A549 (cell line): Measurements from ENCODE around the gene SOD2. TPM values are rescaled to one million over a fixed set of nuclear protein-coding genes. Genes with fewer than 3 reads are reported as not detected.
A peak's percentile ranks its signal among the peaks of the same experiment; 100 is the strongest.

Experiments
- ATAC-seq, 2 experiments: fragments of 200-7000 bp in 1 of 2; fragments of >200 bp in 1 of 2; cut with Nextera tagmentation in 1 of 2; cut with Tn5 transposase in 1 of 2; 3 replicates each; pipeline versions ENCODE4 v1.8.0 to v1.9.1; 2018 to 2020; ENCODE audit warnings: mild to moderate bottlenecking in 1 of 2, moderate library complexity in 1 of 2
- CTCF ChIA-PET: fragments of 300-600 bp; sonication (Branson Sonifier 250); formaldehyde crosslinking; extraction: SDS; loops from one replicate; lab custom pipeline; 2021; ENCODE audit warnings: antibody characterized with exemption, inconsistent platforms; lab: Yijun Ruan, JAX
- POLR2A ChIA-PET: fragments of 350-600 bp; formaldehyde crosslinking; extraction: SDS; loops from one replicate; lab custom pipeline; 2021; ENCODE audit warnings: antibody characterized with exemption, inconsistent platforms; lab: Yijun Ruan, JAX
- DNase-seq, 2 experiments: peaks; one replicate each; pipeline versions ENCODE4 v3.0.0 to v3.0.0-alpha.2; 2011 to 2016; ENCODE audit warnings: low read depth in 1 of 2, low spot score in 1 of 2
- FAIRE-seq: peaks from 2 replicates; lab custom pipeline; 2011; peaks lifted over from hg19 to GRCh38; lab: Jason Lieb, UNC
- H3K27ac ChIP-seq, 2 experiments: fragments of >200 bp; sonication (Bioruptor Twin); formaldehyde crosslinking; 3 replicates each; pipeline ENCODE4 v1.5.1; 2016 to 2017
- H3K4me1 ChIP-seq: fragments of >200 bp; sonication (Bioruptor Twin); formaldehyde crosslinking; 3 replicates; pipeline ENCODE4 v1.6.1; 2016
- H3K4me2 ChIP-seq: fragments of >200 bp; sonication (Bioruptor Twin); formaldehyde crosslinking; 3 replicates; pipeline ENCODE4 v1.6.1; 2016
- H3K4me3 ChIP-seq: fragments of >200 bp; sonication (Bioruptor Twin); formaldehyde crosslinking; 3 replicates; pipeline ENCODE4 v1.5.1; 2016
- H3K9me3 ChIP-seq: fragments of >200 bp; sonication (Bioruptor Twin); formaldehyde crosslinking; 3 replicates; pipeline ENCODE4 v1.6.1; 2016
- CBX8 ChIP-seq: fragments of 200-600 bp; sonication (generic); IDR thresholded peaks from 2 replicates; pipeline ENCODE4 v1.6.1; 2016
- EHF ChIP-seq: fragments of 250-450 bp; sonication (Bioruptor Pico); IDR thresholded peaks from 2 replicates; pipeline ENCODE4 v1.5.0; 2020; ENCODE audit warnings: mild to moderate bottlenecking
- EHMT2 ChIP-seq: fragments of 200-600 bp; sonication (generic); IDR thresholded peaks from 2 replicates; pipeline ENCODE4 v1.6.1; 2016; ENCODE audit warnings: antibody characterized with exemption, low read depth, mild to moderate bottlenecking, moderate library complexity
- EP300 ChIP-seq, 2 experiments: fragments of >200 bp; sonication (Bioruptor Twin); formaldehyde crosslinking; IDR thresholded peaks; 2 replicates in 1 of 2; 3 replicates in 1 of 2; pipeline ENCODE4 v1.6.1; 2016 to 2017
- ESRRA ChIP-seq: fragments of 150-350 bp; IDR thresholded peaks from 2 replicates; pipeline ENCODE4 v1.6.1; 2014; ENCODE audit warnings: mild to moderate bottlenecking, low read length, borderline replicate concordance
- FOSB ChIP-seq: fragments of 250-450 bp; sonication (Bioruptor Pico); IDR thresholded peaks from 2 replicates; pipeline ENCODE4 v1.5.0; 2020; ENCODE audit warnings: mild to moderate bottlenecking, moderate library complexity
- FOSL2 ChIP-seq, 2 experiments: fragments of 450-650 bp in 1 of 2; fragments of >200 bp in 1 of 2; sonication (Bioruptor Twin) in 1 of 2; formaldehyde crosslinking; IDR thresholded peaks; 2 replicates each; pipeline versions ENCODE4 v1.5.0 to v1.6.1; 2016 to 2020; ENCODE audit warnings: mild to moderate bottlenecking in 1 of 2, moderate library complexity in 1 of 2
- HDAC2 ChIP-seq: fragments of 200-600 bp; sonication (generic); IDR thresholded peaks from 2 replicates; pipeline ENCODE4 v1.6.1; 2016
- HEYL ChIP-seq: fragments of 250-450 bp; sonication (Bioruptor Pico); IDR thresholded peaks from 2 replicates; pipeline ENCODE4 v1.8.0; 2021; ENCODE audit warnings: mild to moderate bottlenecking, moderate library complexity
- HOXA7 ChIP-seq: fragments of 250-450 bp; sonication (Bioruptor Pico); IDR thresholded peaks from 2 replicates; pipeline ENCODE4 v1.5.0; 2020; ENCODE audit warnings: mild to moderate bottlenecking, moderate library complexity
- HOXB5 ChIP-seq: fragments of 250-450 bp; sonication (Bioruptor Pico); IDR thresholded peaks from 2 replicates; pipeline ENCODE4 v1.5.0; 2020; ENCODE audit warnings: mild to moderate bottlenecking, moderate library complexity
- JUN ChIP-seq, 2 experiments: fragments of >200 bp; sonication (Bioruptor Twin); formaldehyde crosslinking; IDR thresholded peaks; 2 replicates in 1 of 2; 3 replicates in 1 of 2; pipeline ENCODE4 v1.6.1; 2016 to 2017
- JUNB ChIP-seq: fragments of >200 bp; sonication (Bioruptor Twin); formaldehyde crosslinking; IDR thresholded peaks from 2 replicates; pipeline ENCODE4 v1.6.1; 2016
- MAZ ChIP-seq: fragments of 150-350 bp; IDR thresholded peaks from 2 replicates; pipeline ENCODE4 v1.6.1; 2014; ENCODE audit warnings: antibody characterized with exemption, low read depth, low read length, borderline replicate concordance
- NR3C1 ChIP-seq: fragments of >200 bp; sonication (Bioruptor Twin); formaldehyde crosslinking; IDR thresholded peaks from 3 replicates; pipeline ENCODE4 v1.6.1; 2017
- RAD21 ChIP-seq, 2 experiments: fragments of >200 bp in 1 of 2; sonication (Bioruptor Twin) in 1 of 2; formaldehyde crosslinking in 1 of 2; IDR thresholded peaks in 1 of 2; conservative IDR thresholded peaks in 1 of 2; 2 replicates in 1 of 2; 3 replicates in 1 of 2; pipeline ENCODE4 v1.6.1; 2012 to 2018; ENCODE audit warnings: inconsistent platforms in 1 of 2
- RARB ChIP-seq: fragments of 250-450 bp; sonication (Bioruptor Pico); IDR thresholded peaks from 2 replicates; pipeline ENCODE4 v1.8.0; 2021; ENCODE audit warnings: mild to moderate bottlenecking, moderate library complexity
- RCOR1 ChIP-seq: fragments of 150-350 bp; IDR thresholded peaks from 2 replicates; pipeline ENCODE4 v1.6.1; 2014; ENCODE audit warnings: antibody characterized with exemption, low read length, low read depth
- TP53 ChIP-seq: fragments of 250-450 bp; sonication (Bioruptor Pico); IDR thresholded peaks from 2 replicates; pipeline ENCODE4 v1.5.0; 2021; ENCODE audit warnings: mild to moderate bottlenecking, moderate library complexity
- ZC3H11A ChIP-seq: fragments of 450-650 bp; IDR thresholded peaks from 2 replicates; pipeline ENCODE4 v1.6.1; 2014; ENCODE audit warnings: antibody characterized with exemption, mild to moderate bottlenecking
- ZFP36 ChIP-seq: fragments of 450-650 bp; IDR thresholded peaks from 2 replicates; pipeline ENCODE4 v1.6.1; 2014; ENCODE audit warnings: borderline replicate concordance; ENCODE audit not compliant: partially characterized antibody
- ZNF302 ChIP-seq: fragments of 250-450 bp; sonication (Bioruptor Pico); IDR thresholded peaks from 2 replicates; pipeline ENCODE4 v1.9.0; 2021; ENCODE audit warnings: inconsistent platforms, mild to moderate bottlenecking, moderate library complexity
- WGBS: methylation state at CpG from one replicate; pipeline ENCODE4 v1.1.6; 2017; ENCODE audit errors: missing lambda C conversion rate; 5-methylcytosine and 5-hydroxymethylcytosine counted together
- polyA plus RNA-seq, 4 experiments: library from polyadenylated mRNA; depleted of rRNA in 3 of 4; stranded (reverse); fragments of >200 nt; fragmentation: RNase III in 1 of 4; extraction: RNeasy Plus Mini Kit Qiagen cat#74134 plus additional on column Dnase treatment in 1 of 4; gene quantifications; 2 replicates in 3 of 4; 3 replicates in 1 of 4; pipeline ENCODE4 v1.2.3, GENCODE V29; 2011 to 2017
- TF ChIP-seq, protein P1 (sequence below): IDR thresholded peaks from 2 replicates; pipeline ENCODE4 v1.6.1; 2012; ENCODE audit warnings: low read depth, borderline replicate concordance
- TF ChIP-seq, protein P2 (sequence below): fragments of 450-650 bp; IDR thresholded peaks from 2 replicates; pipeline ENCODE4 v1.6.1; 2014; ENCODE audit warnings: antibody characterized with exemption
- TF ChIP-seq, protein P3 (sequence below): fragments of >200 bp; sonication (Bioruptor Twin); formaldehyde crosslinking; IDR thresholded peaks from 3 replicates; pipeline ENCODE4 v1.5.1; 2016
- TF ChIP-seq, protein P4 (sequence below): fragments of >200 bp; sonication (Bioruptor Twin); formaldehyde crosslinking; IDR thresholded peaks from 2 replicates; pipeline ENCODE4 v1.6.1; 2016
- TF ChIP-seq, protein P5 (sequence below): IDR thresholded peaks from 2 replicates; pipeline ENCODE4 v1.6.1; 2012

Gene SOD2
- polyA plus RNA-seq, 2 of the 4 experiments (the other 2 are of a cell fraction): 34.8 to 81.0 TPM

DNA sequence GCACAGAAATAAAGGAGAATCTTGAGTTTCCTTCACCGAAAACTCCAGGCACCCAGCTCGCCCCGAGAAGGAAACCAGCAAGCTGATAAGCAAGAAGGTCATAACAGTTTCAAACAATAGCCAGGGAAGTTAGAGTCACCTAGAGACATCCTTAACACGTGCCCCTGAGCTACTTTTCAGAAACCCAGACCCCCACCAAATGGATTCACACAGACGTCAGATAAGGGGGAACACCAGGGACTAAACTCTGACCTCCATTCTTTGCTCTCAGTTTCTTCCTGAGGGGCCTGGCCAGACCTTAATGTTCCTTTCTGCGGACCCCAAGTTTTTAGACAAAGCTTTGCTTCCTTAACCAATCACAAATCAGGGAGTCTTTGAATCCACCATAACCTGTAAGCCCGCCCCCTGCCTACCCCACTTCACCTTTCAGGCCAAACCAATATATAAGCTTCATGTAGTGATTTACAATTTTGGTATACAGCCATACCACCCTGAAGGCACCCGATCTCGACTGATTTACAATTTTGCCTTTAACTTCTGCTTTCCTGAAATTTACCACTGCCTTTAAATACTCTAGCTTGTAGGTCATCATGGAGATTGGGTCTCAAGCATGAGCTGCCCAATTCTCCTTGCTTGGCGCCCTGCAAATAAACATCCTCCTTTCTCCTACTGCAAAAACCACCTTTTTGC lies 11.7 kb downstream of the SOD2 start:
- no peak for DNase-seq
- no peaks in the 10 kb centered on the region for H3K9me3 ChIP-seq
- TF ChIP-seq, protein P1, sequence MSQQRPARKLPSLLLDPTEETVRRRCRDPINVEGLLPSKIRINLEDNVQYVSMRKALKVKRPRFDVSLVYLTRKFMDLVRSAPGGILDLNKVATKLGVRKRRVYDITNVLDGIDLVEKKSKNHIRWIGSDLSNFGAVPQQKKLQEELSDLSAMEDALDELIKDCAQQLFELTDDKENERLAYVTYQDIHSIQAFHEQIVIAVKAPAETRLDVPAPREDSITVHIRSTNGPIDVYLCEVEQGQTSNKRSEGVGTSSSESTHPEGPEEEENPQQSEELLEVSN: no peak
- TF ChIP-seq, protein P2, sequence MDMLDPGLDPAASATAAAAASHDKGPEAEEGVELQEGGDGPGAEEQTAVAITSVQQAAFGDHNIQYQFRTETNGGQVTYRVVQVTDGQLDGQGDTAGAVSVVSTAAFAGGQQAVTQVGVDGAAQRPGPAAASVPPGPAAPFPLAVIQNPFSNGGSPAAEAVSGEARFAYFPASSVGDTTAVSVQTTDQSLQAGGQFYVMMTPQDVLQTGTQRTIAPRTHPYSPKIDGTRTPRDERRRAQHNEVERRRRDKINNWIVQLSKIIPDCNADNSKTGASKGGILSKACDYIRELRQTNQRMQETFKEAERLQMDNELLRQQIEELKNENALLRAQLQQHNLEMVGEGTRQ: no peak
- TF ChIP-seq MAZ (no peak), CBX8 (no peak), ZFP36 (no peak), NR3C1 (no peak), HEYL (CRISPR knock-in tag) (no peak), EP300 (IDR thresholded peaks at IDR 0.05) (no peak), HOXA7 (CRISPR knock-in tag) (no peak), EHMT2 (no peak), HOXB5 (no peak)
- TF ChIP-seq, protein P3, sequence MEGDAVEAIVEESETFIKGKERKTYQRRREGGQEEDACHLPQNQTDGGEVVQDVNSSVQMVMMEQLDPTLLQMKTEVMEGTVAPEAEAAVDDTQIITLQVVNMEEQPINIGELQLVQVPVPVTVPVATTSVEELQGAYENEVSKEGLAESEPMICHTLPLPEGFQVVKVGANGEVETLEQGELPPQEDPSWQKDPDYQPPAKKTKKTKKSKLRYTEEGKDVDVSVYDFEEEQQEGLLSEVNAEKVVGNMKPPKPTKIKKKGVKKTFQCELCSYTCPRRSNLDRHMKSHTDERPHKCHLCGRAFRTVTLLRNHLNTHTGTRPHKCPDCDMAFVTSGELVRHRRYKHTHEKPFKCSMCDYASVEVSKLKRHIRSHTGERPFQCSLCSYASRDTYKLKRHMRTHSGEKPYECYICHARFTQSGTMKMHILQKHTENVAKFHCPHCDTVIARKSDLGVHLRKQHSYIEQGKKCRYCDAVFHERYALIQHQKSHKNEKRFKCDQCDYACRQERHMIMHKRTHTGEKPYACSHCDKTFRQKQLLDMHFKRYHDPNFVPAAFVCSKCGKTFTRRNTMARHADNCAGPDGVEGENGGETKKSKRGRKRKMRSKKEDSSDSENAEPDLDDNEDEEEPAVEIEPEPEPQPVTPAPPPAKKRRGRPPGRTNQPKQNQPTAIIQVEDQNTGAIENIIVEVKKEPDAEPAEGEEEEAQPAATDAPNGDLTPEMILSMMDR: no peak
- TF ChIP-seq, protein P4, sequence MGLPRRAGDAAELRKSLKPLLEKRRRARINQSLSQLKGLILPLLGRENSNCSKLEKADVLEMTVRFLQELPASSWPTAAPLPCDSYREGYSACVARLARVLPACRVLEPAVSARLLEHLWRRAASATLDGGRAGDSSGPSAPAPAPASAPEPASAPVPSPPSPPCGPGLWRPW: no peak
- ChIA-PET CTCF (interaction anchor here (2.2 kb wide), 1 partner anchor 10 kb away, joined by 16 read pairs; no protein-coding TSS in a partner anchor), POLR2A (no interaction called here)
- no peak for FAIRE-seq
- no peak overlapping the region for H3K4me3 ChIP-seq
- H3K4me1 ChIP-seq: peaks cover 15% of the 10 kb centered on the region
- 91% methylated on average over 10 of the region's 10 CpGs for WGBS
- no peak overlapping the region for H3K4me2 ChIP-seq
- ATAC-seq: no peak
- no peak overlapping the region for H3K27ac ChIP-seq

DNA sequence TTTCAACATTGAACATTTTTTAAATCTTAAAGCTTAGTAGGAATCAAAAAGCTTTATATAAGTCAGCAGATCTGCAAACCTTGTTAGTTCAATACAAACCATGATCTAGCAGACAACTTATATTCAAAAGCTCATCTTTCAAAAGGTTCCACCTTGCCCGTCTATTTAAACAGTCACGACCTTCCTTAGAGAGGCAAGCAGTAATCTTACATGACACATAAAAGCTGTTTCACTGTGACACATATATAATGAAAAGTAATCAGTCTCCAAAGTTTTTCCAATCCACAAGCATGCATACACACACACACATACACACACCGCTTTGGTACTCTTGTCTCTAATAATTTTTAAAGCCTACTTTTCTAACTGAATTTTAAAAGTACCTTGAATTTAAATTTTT lies 12.9 kb downstream of the SOD2 start:
- Histone ChIP-seq H3K9me3 (no peaks in the 10 kb centered on the region), H3K4me2 (peak overlapping the region; percentile 53), H3K4me3 (no peak overlapping the region), H3K4me1 (peaks cover 15% of the 10 kb centered on the region), H3K27ac (peak overlapping the region in 1 of 2 experiments; percentile 12; a peak in 1 of 6 replicates)
- POLR2A ChIA-PET: no interaction called here
- no peak for DNase-seq
- no peak for ATAC-seq
- CTCF ChIA-PET: no interaction called here
- no peak for FAIRE-seq
- 71% methylated on average over 3 of the region's 3 CpGs for WGBS
- TF ChIP-seq FOSL2 (IDR thresholded peaks at IDR 0.05): no peak
- TF ChIP-seq FOSL2 (CRISPR knock-in tag; IDR thresholded peaks at IDR 0.05): no peak
- no peak for TF ChIP-seq HDAC2
- no peak for TF ChIP-seq JUNB
- no peak for TF ChIP-seq TP53 (CRISPR knock-in tag)

DNA sequence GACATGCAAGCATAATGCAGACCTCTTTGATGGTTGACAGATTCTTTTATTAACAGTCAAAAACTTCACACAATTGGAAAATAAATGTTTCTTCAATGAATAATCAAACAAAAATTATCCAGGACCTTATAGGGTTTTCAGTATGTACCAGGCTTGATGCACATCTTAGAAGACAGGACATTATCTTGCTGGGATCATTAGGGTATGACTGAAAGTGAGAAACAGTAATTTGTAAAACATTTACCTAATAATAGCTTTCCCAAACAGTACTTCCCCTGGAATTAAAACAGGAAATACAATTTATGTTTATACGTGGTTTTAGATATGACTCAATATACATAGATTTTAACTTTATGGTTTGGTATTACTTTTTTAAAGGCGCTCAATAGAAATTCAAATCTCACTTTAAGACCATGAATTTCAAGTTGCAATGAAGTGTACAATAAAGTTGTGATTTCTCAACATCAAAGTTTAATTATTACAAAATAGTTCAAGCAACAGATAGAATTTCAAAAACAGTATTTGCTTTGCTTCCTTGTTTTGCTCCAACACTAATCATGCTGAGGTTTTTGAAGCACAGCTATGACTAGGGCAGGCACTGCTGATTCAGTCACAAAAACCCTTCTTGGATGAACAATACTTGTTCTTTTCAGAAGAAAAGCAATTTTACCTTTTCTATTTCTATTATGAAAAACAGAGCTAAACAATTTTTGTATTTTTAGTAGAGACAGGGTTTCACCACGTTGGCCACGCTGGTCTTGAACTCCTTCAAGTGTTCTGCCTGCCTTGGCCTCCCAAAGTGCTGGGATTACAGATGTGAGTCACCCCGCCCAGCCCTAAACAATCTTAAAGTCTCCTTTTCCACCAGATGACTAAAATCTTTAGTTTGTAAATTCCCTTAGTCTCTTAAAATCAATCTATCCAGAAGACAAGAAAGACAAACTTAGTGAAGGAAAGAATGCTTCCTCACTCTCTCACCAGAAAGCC lies 13.7 kb downstream of the SOD2 start:
- H3K4me3 ChIP-seq: no peak overlapping the region
- H3K9me3 ChIP-seq: no peaks in the 10 kb centered on the region
- POLR2A ChIA-PET: no interaction called here
- peak overlapping the region; percentile 53 for H3K4me2 ChIP-seq
- FAIRE-seq (no peak), DNase-seq (no peak), ATAC-seq (no peak)
- H3K27ac ChIP-seq: peak overlapping the region in 1 of 2 experiments; percentile 48; a peak in 1 of 6 replicates
- peaks cover 15% of the 10 kb centered on the region for H3K4me1 ChIP-seq
- WGBS: 59% methylated on average over 5 of the region's 5 CpGs
- CTCF ChIA-PET: interaction anchor here (0.6 kb wide), 1 partner anchor 94 kb away, joined by 3 read pairs; no protein-coding TSS in a partner anchor
- TF ChIP-seq, protein P5, sequence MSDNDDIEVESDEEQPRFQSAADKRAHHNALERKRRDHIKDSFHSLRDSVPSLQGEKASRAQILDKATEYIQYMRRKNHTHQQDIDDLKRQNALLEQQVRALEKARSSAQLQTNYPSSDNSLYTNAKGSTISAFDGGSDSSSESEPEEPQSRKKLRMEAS: no peak
- TF ChIP-seq ZC3H11A (no peak), EP300 (IDR thresholded peaks at IDR 0.05) (no peak), RCOR1 (no peak), RAD21 (conservative IDR thresholded peaks at IDR 0.05 in 1 of 2, IDR thresholded peaks at IDR 0.05 in 1 of 2) (no peak), FOSB (CRISPR knock-in tag) (no peak), JUN (IDR thresholded peaks at IDR 0.05) (no peak), EHF (CRISPR knock-in tag) (no peak), ESRRA (no peak), ZNF302 (CRISPR knock-in tag) (no peak), RARB (CRISPR knock-in tag) (no peak)
- TF ChIP-seq, protein P1: no peak
